Prostate gland (tissue), 2 donors: Measurements from ENCODE around the gene ZNF25. TPM values are rescaled to one million over a fixed set of nuclear protein-coding genes. Genes with fewer than 3 reads are reported as not detected.

Experiments used
- DNase-seq: peaks from one replicate; pipeline ENCODE4 v3.0.0-alpha.2; 2019; ENCODE audit warnings: low spot score
- H3K27ac ChIP-seq, 2 donors: fragments of 200-600 bp; sonication (generic); 2 replicates each; pipeline ENCODE4 v1.5.1; 2017 to 2019
- H3K27me3 ChIP-seq: fragments of 200-600 bp; sonication (generic); replicated peaks from 2 replicates; pipeline ENCODE4 v1.5.1; 2019; ENCODE audit not compliant: insufficient read depth
- H3K36me3 ChIP-seq, 2 donors: fragments of 200-600 bp; sonication (generic); 1 replicate in 1 of 2; 2 replicates in 1 of 2; pipeline versions ENCODE4 v1.5.1 to v1.8.1; 2017 to 2019
- H3K4me1 ChIP-seq: fragments of 200-600 bp; sonication (generic); replicated peaks from 2 replicates; pipeline ENCODE4 v1.5.1; 2019
- H3K4me3 ChIP-seq, 2 donors: fragments of 200-600 bp; sonication (generic); 2 replicates each; pipeline ENCODE4 v1.5.1; 2017 to 2019
- H3K9me3 ChIP-seq: fragments of 200-600 bp; sonication (generic); 2 replicates; pipeline ENCODE4 v1.5.1; 2017
- CTCF ChIP-seq, 4 experiments: fragments of 200-600 bp in 2 of 4; fragments of 450-650 bp in 2 of 4; sonication (generic) in 2 of 4; IDR thresholded peaks; 1 replicate in 3 of 4; 2 replicates in 1 of 4; pipeline ENCODE4 v1.5.1; 2016 to 2019; ENCODE audit warnings: antibody characterized with exemption in 4 of 4, mild to moderate bottlenecking in 2 of 4, moderate library complexity in 2 of 4
- POLR2A ChIP-seq: fragments of 450-650 bp; IDR thresholded peaks from one replicate; pipeline ENCODE4 v1.6.1; 2016; ENCODE audit warnings: antibody characterized with exemption, mild to moderate bottlenecking
- POLR2AphosphoS5 ChIP-seq: sonication (generic); formaldehyde crosslinking; IDR thresholded peaks from one replicate; pipeline ENCODE4 v1.6.1; 2017; ENCODE audit warnings: antibody characterized with exemption
- WGBS: methylation state at CpG from one replicate; pipeline ENCODE4 v1.1.5; 2018; 5-methylcytosine and 5-hydroxymethylcytosine counted together
- intact Hi-C: fragments of 100-400 bp; cut with DNase I; formaldehyde crosslinking; loops from one replicate; pipeline ENCODE4 v1.14.2; 2022
- small RNA-seq, 2 donors: library from RNA; depleted of rRNA; stranded (forward); fragments of <200 nt; gene quantifications; one replicate each; pipeline ENCODE3, GENCODE V24; 2016
- total RNA-seq, 2 donors: library from RNA; depleted of rRNA; stranded (reverse); fragments of >200 nt; gene quantifications; one replicate each; pipeline ENCODE4 v1.1.0, GENCODE V29; 2016

ZNF25 gene
- total RNA-seq, 2 donors from 2014 or later: 9.8 to 13.0 TPM

- H3K9me3 ChIP-seq: no peaks in the 10 kb centered on the region
- no peaks in the 10 kb centered on the region for H3K27me3 ChIP-seq
- no peak for TF ChIP-seq POLR2A
- TF ChIP-seq CTCF (IDR thresholded peaks at IDR 0.05): no peak
- TF ChIP-seq POLR2AphosphoS5: no peak
- intact Hi-C loops: no loop called here
- DNase-seq: no peak
- WGBS: 47% methylated on average over 2 of the region's 2 CpGs
- H3K4me1 ChIP-seq: no peaks in the 10 kb centered on the region
- H3K4me3 ChIP-seq: no peak overlapping the region
- no peaks in the 10 kb centered on the region for H3K36me3 ChIP-seq
- no peak overlapping the region for H3K27ac ChIP-seq
Measured at GRCh38 chr10:37906382-37906781, 70.1 kb downstream of the ZNF25 start.

Small RNA genes within 50 kb of the gene (small RNA-seq; reads per million reads assigned to genes)
- gene RF00019: 0 reads per million in 2 donors

Other genes with a start within 250 kb of the ZNF25 start
- gene ZNF248, start 119.0 kb downstream of the ZNF25 start, total RNA-seq: 10 to 100 TPM; 12.3 to 18.2 TPM
- 10 to 100 TPM; 24.9 to 39.2 TPM for gene ZNF33A, start 34.0 kb upstream of the ZNF25 start, total RNA-seq
- 10 to 100 TPM; 11.7 to 29.5 TPM for gene ZNF37A, start 117.7 kb upstream of the ZNF25 start, total RNA-seq